IPS-18a (cell line): ENCODE results near the gene MYO7B.

Experiments used
- H3K27ac ChIP-seq: one replicate; pipeline ENCODE4 v1.5.1; 2013; ENCODE audit warnings: low read length
- H3K27me3 ChIP-seq: one replicate; pipeline ENCODE4 v1.6.1; 2013; ENCODE audit warnings: mild to moderate bottlenecking, low read length; ENCODE audit not compliant: control insufficient read depth, insufficient read depth
- H3K36me3 ChIP-seq: one replicate; pipeline ENCODE4 v1.6.1; 2013; ENCODE audit warnings: low read depth, low read length; ENCODE audit not compliant: control insufficient read depth
- H3K4me1 ChIP-seq: one replicate; pipeline ENCODE4 v1.6.1; 2013; ENCODE audit warnings: low read depth, low read length; ENCODE audit not compliant: control insufficient read depth
- H3K4me3 ChIP-seq: one replicate; pipeline ENCODE4 v1.5.1; 2013; ENCODE audit warnings: low read length
- H3K9ac ChIP-seq: one replicate; pipeline ENCODE4 v1.6.1; 2013; ENCODE audit warnings: mild to moderate bottlenecking, low read length, moderate library complexity
- H3K9me3 ChIP-seq: one replicate; pipeline ENCODE4 v1.6.1; 2013; ENCODE audit warnings: low read depth, low read length; ENCODE audit not compliant: control insufficient read depth

The MYO7B gene

GRCh38 chr2:127585270-127585807 lies 49.9 kb downstream of the MYO7B start:
- Histone ChIP-seq H3K9ac (no peak overlapping the region), H3K27ac (no peak overlapping the region), H3K9me3 (no peaks in the 10 kb centered on the region), H3K4me1 (peaks cover 4% of the 10 kb centered on the region), H3K4me3 (no peak overlapping the region), H3K27me3 (no peaks in the 10 kb centered on the region), H3K36me3 (no peaks in the 10 kb centered on the region)

- no peaks in the 10 kb centered on the region for H3K9me3 ChIP-seq
- no peak overlapping the region for H3K9ac ChIP-seq
- no peak overlapping the region for H3K4me3 ChIP-seq
- H3K27me3 ChIP-seq, result no peaks in the 10 kb centered on the region
- no peak overlapping the region for H3K27ac ChIP-seq
- peaks cover 4% of the 10 kb centered on the region for H3K4me1 ChIP-seq
- no peaks in the 10 kb centered on the region for H3K36me3 ChIP-seq
Measured at GRCh38 chr2:127586136-127586535, 50.7 kb downstream of the MYO7B start.

GRCh38 chr2:127586746-127587295 lies 51.3 kb downstream of the MYO7B start:
- Histone ChIP-seq H3K27ac (no peak overlapping the region), H3K4me1 (peaks cover 4% of the 10 kb centered on the region), H3K27me3 (no peaks in the 10 kb centered on the region), H3K36me3 (no peaks in the 10 kb centered on the region), H3K4me3 (no peak overlapping the region), H3K9ac (no peak overlapping the region), H3K9me3 (no peaks in the 10 kb centered on the region)

- no peaks in the 10 kb centered on the region for H3K27me3 ChIP-seq
- H3K9ac ChIP-seq, result no peak overlapping the region
- H3K9me3 ChIP-seq, result no peaks in the 10 kb centered on the region
- peaks cover 4% of the 10 kb centered on the region for H3K4me1 ChIP-seq
- no peaks in the 10 kb centered on the region for H3K36me3 ChIP-seq
- no peak overlapping the region for H3K4me3 ChIP-seq
- H3K27ac ChIP-seq, result no peak overlapping the region
Measured at GRCh38 chr2:127588241-127588640, 52.8 kb downstream of the MYO7B start.

GRCh38 chr2:127589358-127589757 lies 53.9 kb downstream of the MYO7B start:
- H3K4me3 ChIP-seq, result no peak overlapping the region
- H3K9ac ChIP-seq, result no peak overlapping the region
- no peaks in the 10 kb centered on the region for H3K27me3 ChIP-seq
- H3K27ac ChIP-seq, result no peak overlapping the region
- no peaks in the 10 kb centered on the region for H3K9me3 ChIP-seq
- H3K4me1 ChIP-seq, result peaks cover 4% of the 10 kb centered on the region
- H3K36me3 ChIP-seq, result no peaks in the 10 kb centered on the region

- Histone ChIP-seq H3K4me1 (peaks cover 4% of the 10 kb centered on the region), H3K36me3 (no peaks in the 10 kb centered on the region), H3K4me3 (no peak overlapping the region), H3K27me3 (no peaks in the 10 kb centered on the region), H3K27ac (no peak overlapping the region), H3K9me3 (no peaks in the 10 kb centered on the region), H3K9ac (no peak overlapping the region)
Measured at GRCh38 chr2:127589841-127590240, 54.4 kb downstream of the MYO7B start.

- H3K4me3 ChIP-seq, result no peak overlapping the region
- H3K4me1 ChIP-seq, result peaks cover 2% of the 10 kb centered on the region
- no peaks in the 10 kb centered on the region for H3K36me3 ChIP-seq
- no peaks in the 10 kb centered on the region for H3K9me3 ChIP-seq
- H3K27ac ChIP-seq, result no peak overlapping the region
- H3K9ac ChIP-seq, result no peak overlapping the region
- no peaks in the 10 kb centered on the region for H3K27me3 ChIP-seq
Measured at GRCh38 chr2:127590386-127591190, 55.1 kb downstream of the MYO7B start.

- Histone ChIP-seq H3K36me3 (no peaks in the 10 kb centered on the region), H3K27ac (no peak overlapping the region), H3K4me3 (no peak overlapping the region), H3K4me1 (no peaks in the 10 kb centered on the region), H3K9ac (no peak overlapping the region), H3K27me3 (no peaks in the 10 kb centered on the region), H3K9me3 (no peaks in the 10 kb centered on the region)
Measured at GRCh38 chr2:127591221-127591923, 55.9 kb downstream of the MYO7B start.

- Histone ChIP-seq H3K27me3 (no peaks in the 10 kb centered on the region), H3K4me1 (no peaks in the 10 kb centered on the region), H3K27ac (no peak overlapping the region), H3K9me3 (no peaks in the 10 kb centered on the region), H3K9ac (no peak overlapping the region), H3K4me3 (no peak overlapping the region), H3K36me3 (no peaks in the 10 kb centered on the region)
Measured at GRCh38 chr2:127592761-127593227, 57.3 kb downstream of the MYO7B start.

GRCh38 chr2:127593228-127594115 lies 58.0 kb downstream of the MYO7B start:
- no peaks in the 10 kb centered on the region for H3K36me3 ChIP-seq
- no peak overlapping the region for H3K27ac ChIP-seq
- H3K27me3 ChIP-seq, result no peaks in the 10 kb centered on the region
- no peaks in the 10 kb centered on the region for H3K9me3 ChIP-seq
- H3K4me3 ChIP-seq, result no peak overlapping the region
- no peaks in the 10 kb centered on the region for H3K4me1 ChIP-seq
- H3K9ac ChIP-seq, result no peak overlapping the region

GRCh38 chr2:127594116-127594591 lies 58.7 kb downstream of the MYO7B start:
- Histone ChIP-seq H3K9ac (no peak overlapping the region), H3K4me1 (no peaks in the 10 kb centered on the region), H3K36me3 (no peaks in the 10 kb centered on the region), H3K27ac (no peak overlapping the region), H3K27me3 (no peaks in the 10 kb centered on the region), H3K9me3 (no peaks in the 10 kb centered on the region), H3K4me3 (no peak overlapping the region)
